GM23338 (cell line): ENCODE measurements around the gene MPPED1. TPM values are rescaled to one million over a fixed set of nuclear protein-coding genes. Genes with fewer than 3 reads are reported as not detected.

ENCODE experiments used
- ATAC-seq: fragments of 200-7000 bp; cut with Tn5 transposase; 3 replicates; pipeline ENCODE4 v1.9.1; 2020
- DNase-seq: peaks from one replicate; pipeline ENCODE4 v3.0.0-alpha.2; 2015; ENCODE audit warnings: low spot score
- H2AFZ ChIP-seq: fragments of 200-600 bp; sonication (generic); 2 replicates; pipeline ENCODE4 v1.8.0; 2016; ENCODE audit warnings: antibody characterized with exemption, mild to moderate bottlenecking, moderate library complexity
- H3F3A ChIP-seq: fragments of 200-600 bp; sonication (generic); replicated peaks from 2 replicates; pipeline ENCODE4 v1.8.0; 2017; ENCODE audit warnings: antibody characterized with exemption, mixed run types, low read depth
- H3K27ac ChIP-seq: fragments of 200-600 bp; sonication (generic); 2 replicates; pipeline ENCODE4 v1.6.1; 2016; ENCODE audit warnings: low read depth
- H3K27me3 ChIP-seq: fragments of 200-600 bp; sonication (generic); 2 replicates; pipeline ENCODE4 v1.8.0; 2016; ENCODE audit warnings: mild to moderate bottlenecking, mixed run types, moderate library complexity; ENCODE audit not compliant: insufficient read depth
- H3K36me3 ChIP-seq: fragments of 200-600 bp; sonication (generic); 2 replicates; pipeline ENCODE4 v1.8.0; 2016; ENCODE audit warnings: mild to moderate bottlenecking; ENCODE audit not compliant: insufficient read depth
- H3K4me1 ChIP-seq: fragments of 200-600 bp; sonication (generic); 2 replicates; pipeline ENCODE4 v1.8.0; 2016; ENCODE audit warnings: mild to moderate bottlenecking, moderate library complexity; ENCODE audit not compliant: insufficient read depth
- H3K4me2 ChIP-seq: fragments of 200-600 bp; sonication (generic); 2 replicates; pipeline ENCODE4 v1.7.1; 2017; ENCODE audit warnings: mixed run types
- H3K4me3 ChIP-seq: fragments of 200-600 bp; sonication (generic); 2 replicates; pipeline ENCODE4 v1.6.1; 2016; ENCODE audit warnings: mixed run types
- H3K79me2 ChIP-seq: fragments of 200-600 bp; sonication (generic); replicated peaks from 2 replicates; pipeline ENCODE4 v1.8.0; 2017; ENCODE audit warnings: mild to moderate bottlenecking; ENCODE audit not compliant: insufficient read depth
- H3K9me2 ChIP-seq: fragments of 200-600 bp; sonication (generic); 2 replicates; pipeline ENCODE4 v1.8.0; 2017; ENCODE audit not compliant: insufficient read depth
- H4K20me1 ChIP-seq: fragments of 200-600 bp; sonication (generic); replicated peaks from 2 replicates; pipeline ENCODE4 v1.8.0; 2017; ENCODE audit warnings: mild to moderate bottlenecking; ENCODE audit not compliant: insufficient read depth
- H3K27ac Mint-ChIP-seq: 2 replicates; pipeline ENCODE4 v1.8.0; 2020; ENCODE audit warnings: inconsistent platforms, mild to moderate bottlenecking, moderate library complexity, mixed read lengths
- H3K27me3 Mint-ChIP-seq: 3 replicates; pipeline ENCODE4 v1.8.0; 2022; ENCODE audit warnings: low read depth, mild to moderate bottlenecking, moderate library complexity, mixed read lengths, inconsistent platforms; ENCODE audit not compliant: insufficient read depth, poor library complexity
- H3K36me3 Mint-ChIP-seq: 3 replicates; pipeline ENCODE4 v1.8.0; 2021; ENCODE audit warnings: low read depth, mild to moderate bottlenecking, inconsistent platforms, moderate library complexity, mixed read lengths
- H3K4me1 Mint-ChIP-seq: 3 replicates; pipeline ENCODE4 v1.8.0; 2020; ENCODE audit warnings: mild to moderate bottlenecking, inconsistent platforms, mixed read lengths
- H3K4me3 Mint-ChIP-seq: 3 replicates; pipeline ENCODE4 v1.8.0; 2021; ENCODE audit warnings: moderate library complexity, mild to moderate bottlenecking, inconsistent platforms, mixed read lengths
- H3K9me3 Mint-ChIP-seq: 3 replicates; pipeline ENCODE4 v1.8.0; 2020; ENCODE audit warnings: moderate library complexity, mild to moderate bottlenecking, inconsistent platforms, mixed read lengths
- CREB1 ChIP-seq: fragments of 250-450 bp; sonication (Bioruptor Pico); IDR thresholded peaks from 2 replicates; pipeline ENCODE4 v1.5.0; 2020; ENCODE audit warnings: low read depth, mild to moderate bottlenecking, moderate library complexity
- CTCF ChIP-seq, 2 experiments: fragments of 200-600 bp in 1 of 2; sonication (generic) in 1 of 2; conservative IDR thresholded peaks; 2 replicates each; pipeline versions ENCODE4 v1.5.1 to v1.6.1; 2016 to 2017; ENCODE audit warnings: antibody characterized with exemption in 2 of 2, low read depth in 2 of 2, mild to moderate bottlenecking in 2 of 2, moderate library complexity in 1 of 2
- EZH2 ChIP-seq: fragments of 200-600 bp; sonication (generic); IDR thresholded peaks from one replicate; pipeline ENCODE4 v1.8.0; 2017; ENCODE audit warnings: antibody characterized with exemption, mild to moderate bottlenecking, low read depth; ENCODE audit not compliant: unreplicated experiment
- EZH2phosphoT487 ChIP-seq: fragments of 200-600 bp; sonication (generic); IDR thresholded peaks from one replicate; pipeline ENCODE4 v1.8.1; 2018; ENCODE audit warnings: antibody characterized with exemption; ENCODE audit not compliant: unreplicated experiment
- JUNB ChIP-seq: IDR thresholded peaks from one replicate; pipeline ENCODE4 v1.6.1; 2016; ENCODE audit warnings: antibody characterized with exemption; ENCODE audit not compliant: unreplicated experiment
- POLR2AphosphoS5 ChIP-seq: IDR thresholded peaks from 2 replicates; pipeline ENCODE4 v1.6.1; 2016; ENCODE audit warnings: antibody characterized with exemption, low read depth
- STAT1 ChIP-seq: IDR thresholded peaks from one replicate; pipeline ENCODE4 v1.6.1; 2016; ENCODE audit warnings: antibody characterized with exemption; ENCODE audit not compliant: unreplicated experiment
- ZNF114 ChIP-seq: fragments of 250-450 bp; sonication (Bioruptor Pico); IDR thresholded peaks from 2 replicates; pipeline ENCODE4 v1.5.0; 2020; ENCODE audit warnings: mild to moderate bottlenecking, moderate library complexity
- ZNF331 ChIP-seq: fragments of 250-450 bp; sonication (Bioruptor Pico); IDR thresholded peaks from 2 replicates; pipeline ENCODE4 v1.5.0; 2020; ENCODE audit warnings: low read depth, mild to moderate bottlenecking, moderate library complexity
- ZNF462 ChIP-seq: fragments of 250-450 bp; sonication (Bioruptor Pico); IDR thresholded peaks from 2 replicates; pipeline ENCODE4 v1.5.0; 2020; ENCODE audit warnings: mild to moderate bottlenecking, moderate library complexity
- polyA plus RNA-seq: library from polyadenylated mRNA; unstranded; fragments of >200 nt; fragmentation: Nextera tagmentation; extraction: Ambion mirVana; gene quantifications from 2 replicates; pipeline ENCODE4 v1.2.1, GENCODE V29; 2016
- total RNA-seq: library from RNA; depleted of rRNA; stranded (reverse); fragments of >200 nt; shearing (Covaris generic); gene quantifications from 2 replicates; pipeline ENCODE4 v1.2.3, GENCODE V29; 2014

MPPED1 gene
- total and polyA plus RNA-seq, 2 experiments from 2014 or later = 0.56 TPM; not detected in 1

GRCh38 chr22:43466710-43467109 is 54.9 kb downstream of the MPPED1 start:
- H3K79me2 ChIP-seq = no peaks in the 10 kb centered on the region
- TF ChIP-seq STAT1 (no peak), EZH2phosphoT487 (no peak), CREB1 (CRISPR knock-in tag) (no peak), JUNB (no peak), ZNF114 (CRISPR knock-in tag) (no peak), EZH2 (no peak), POLR2AphosphoS5 (no peak), CTCF (conservative IDR thresholded peaks at IDR 0.05; ENCODE audit: low read depth in 2 of 2) (no peak), ZNF331 (CRISPR knock-in tag) (no peak)
- ATAC-seq = no peak

GRCh38 chr22:43467216-43467940 is 55.6 kb downstream of the MPPED1 start:
- Mint-ChIP-seq H3K36me3 (no peaks in the 10 kb centered on the region), H3K9me3 (peaks cover 13% of the 10 kb centered on the region; the same call in 2 of the 3 replicates), H3K27ac (no peak overlapping the region), H3K4me3 (no peak overlapping the region), H3K27me3 (peaks cover 4% of the 10 kb centered on the region), H3K4me1 (no peaks in the 10 kb centered on the region)
- Histone ChIP-seq H3K27ac (no peak overlapping the region), H4K20me1 (no peaks in the 10 kb centered on the region), H3K4me1 (no peaks in the 10 kb centered on the region), H3K27me3 (no peaks in the 10 kb centered on the region), H2AFZ (no peak overlapping the region), H3K79me2 (no peaks in the 10 kb centered on the region), H3K4me2 (no peak overlapping the region), H3K4me3 (no peak overlapping the region), H3F3A (no peaks in the 10 kb centered on the region), H3K36me3 (no peaks in the 10 kb centered on the region), H3K9me2 (no peaks in the 10 kb centered on the region)
- ATAC-seq = no peak
- no peak for DNase-seq
- TF ChIP-seq JUNB (no peak), ZNF462 (CRISPR knock-in tag) (no peak), ZNF114 (CRISPR knock-in tag) (no peak), EZH2phosphoT487 (no peak), POLR2AphosphoS5 (no peak)

More at GRCh38 chr22:43466710-43467109, 54.9 kb downstream of the MPPED1 start:
- Histone ChIP-seq H3K4me3 (no peak overlapping the region), H3F3A (no peaks in the 10 kb centered on the region), H3K27me3 (no peaks in the 10 kb centered on the region), H4K20me1 (no peaks in the 10 kb centered on the region), H3K9me2 (no peaks in the 10 kb centered on the region), H3K27ac (no peak overlapping the region), H2AFZ (no peak overlapping the region), H3K4me1 (no peaks in the 10 kb centered on the region), H3K4me2 (no peak overlapping the region), H3K36me3 (no peaks in the 10 kb centered on the region)
- Mint-ChIP-seq H3K4me3 (no peak overlapping the region), H3K9me3 (peaks cover 13% of the 10 kb centered on the region; the same call in 2 of the 3 replicates), H3K4me1 (no peaks in the 10 kb centered on the region), H3K36me3 (no peaks in the 10 kb centered on the region), H3K27ac (no peak overlapping the region), H3K27me3 (peaks cover 7% of the 10 kb centered on the region)
- DNase-seq = no peak
